ENCODE measurements around the gene LGALS14.

Gene LGALS14

GRCh38 chr19:39733841-39734240 is 29.6 kb downstream of the LGALS14 start:
- no peak overlapping the region for H3K4me3 ChIP-seq (ENCODE audit: low read depth, low read length)
- no peak for DNase-seq (ENCODE audit: low read depth)
- TF ChIP-seq CTCF (conservative IDR thresholded peaks at IDR 0.05; ENCODE audit: low read depth, low read length) = no peak

DNA sequence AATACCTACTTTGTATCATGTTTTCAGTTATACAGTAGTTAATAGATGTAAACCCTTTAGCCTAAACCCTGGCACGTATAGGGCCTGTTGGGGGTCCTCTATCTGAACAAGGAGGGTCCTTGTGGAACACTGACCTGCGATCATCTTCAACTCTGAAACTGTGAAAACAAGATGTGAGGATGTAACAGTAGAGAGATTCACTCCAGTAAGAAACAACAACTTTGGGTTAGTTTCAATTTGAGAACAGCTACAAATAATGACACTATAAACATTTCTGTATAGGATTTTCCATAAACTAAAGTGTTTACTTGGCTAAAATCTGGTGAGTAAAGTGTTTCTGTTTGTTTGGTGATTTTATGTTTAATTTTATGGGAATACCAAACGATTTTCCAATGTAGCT is 31.4 kb downstream of the LGALS14 start:
- no peak overlapping the region for H3K4me3 ChIP-seq (ENCODE audit: low read depth, low read length)
- no peak for TF ChIP-seq CTCF (conservative IDR thresholded peaks at IDR 0.05; ENCODE audit: low read depth, low read length)
- DNase-seq (ENCODE audit: low read depth) = no peak

DNA sequence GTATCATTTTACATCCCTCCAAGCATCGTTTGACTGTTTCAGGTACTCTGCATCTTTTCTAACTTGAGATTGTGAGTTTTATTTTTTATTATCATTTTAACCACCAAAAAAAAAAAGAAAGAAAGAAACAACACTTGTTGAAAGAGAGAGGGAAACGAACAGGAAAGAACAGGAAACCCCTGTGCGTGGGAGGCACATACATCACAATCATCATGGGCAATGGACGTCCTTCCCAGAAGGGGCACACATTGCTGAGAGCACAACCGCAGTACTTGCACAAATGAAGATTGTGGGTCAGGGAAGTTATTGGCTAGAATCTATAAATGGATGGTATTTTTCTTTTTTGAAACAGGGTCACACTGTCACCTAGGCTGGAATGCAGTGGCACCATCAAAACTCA is 31.8 kb downstream of the LGALS14 start:
- DNase-seq (ENCODE audit: low read depth) = no peak
- no peak overlapping the region for H3K4me3 ChIP-seq (ENCODE audit: low read depth, low read length)
- TF ChIP-seq CTCF (conservative IDR thresholded peaks at IDR 0.05; ENCODE audit: low read depth, low read length) = no peak

GRCh38 chr19:39737351-39737750 is 33.1 kb downstream of the LGALS14 start:
- no peak for DNase-seq (ENCODE audit: low read depth)
- no peak overlapping the region for H3K4me3 ChIP-seq (ENCODE audit: low read depth, low read length)

DNA sequence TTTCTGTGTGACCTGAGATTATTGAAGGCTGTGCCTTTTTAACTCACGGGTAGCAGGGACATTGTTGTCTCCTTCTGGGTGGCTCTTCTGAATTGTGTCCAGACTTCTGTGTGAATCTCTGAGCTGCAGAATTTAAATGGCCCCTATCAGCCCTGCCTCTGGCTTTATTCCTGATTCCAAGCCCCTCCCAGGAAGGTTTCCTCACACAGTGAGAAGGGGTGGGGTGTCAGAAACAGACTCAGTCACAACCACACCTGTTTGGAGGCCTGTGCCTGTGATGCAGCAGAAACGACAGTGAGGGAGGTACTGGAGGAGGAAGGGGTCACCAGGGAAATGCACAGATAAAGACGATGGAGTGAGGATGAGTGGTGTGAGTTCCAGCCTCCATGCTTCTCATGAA is 33.6 kb downstream of the LGALS14 start, which contains the start of gene CLC:
TSS of gene CLC (minus strand) at position 139 of the 400 bp plus-strand sequence. CDS start at position 62, 77 bp downstream.
- TF ChIP-seq CTCF (conservative IDR thresholded peaks at IDR 0.05; ENCODE audit: low read depth, low read length) = no peak
- H3K4me3 ChIP-seq (ENCODE audit: low read depth, low read length) = no peak within 1 kb of the TSS
- no peak for DNase-seq (ENCODE audit: low read depth)

More at GRCh38 chr19:39737351-39737750, 33.1 kb downstream of the LGALS14 start:
- TF ChIP-seq CTCF (conservative IDR thresholded peaks at IDR 0.05; ENCODE audit: low read depth, low read length) = no peak

DNA sequence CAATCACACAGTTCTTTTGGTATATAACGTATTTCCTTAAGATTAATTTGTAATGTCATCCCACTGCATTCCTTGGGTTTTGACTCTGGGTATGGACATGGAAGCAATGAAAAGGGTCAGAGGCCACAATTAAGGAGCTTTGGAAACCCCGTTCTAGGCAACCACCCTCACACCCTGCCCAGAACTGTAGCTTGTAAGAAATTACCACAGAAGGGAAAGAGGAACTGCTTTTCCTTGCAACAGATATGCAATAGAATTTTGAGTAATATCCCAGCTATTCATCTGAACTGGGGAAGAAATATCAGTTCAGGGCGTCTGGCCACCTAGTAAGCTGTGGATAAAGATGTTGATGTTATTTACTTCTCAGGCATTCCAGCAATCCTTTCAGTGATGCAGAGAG is 34.5 kb downstream of the LGALS14 start:
- no peak for TF ChIP-seq CTCF (conservative IDR thresholded peaks at IDR 0.05; ENCODE audit: low read depth, low read length)
- no peak for DNase-seq (ENCODE audit: low read depth)
- no peak overlapping the region for H3K4me3 ChIP-seq (ENCODE audit: low read depth, low read length)

DNA sequence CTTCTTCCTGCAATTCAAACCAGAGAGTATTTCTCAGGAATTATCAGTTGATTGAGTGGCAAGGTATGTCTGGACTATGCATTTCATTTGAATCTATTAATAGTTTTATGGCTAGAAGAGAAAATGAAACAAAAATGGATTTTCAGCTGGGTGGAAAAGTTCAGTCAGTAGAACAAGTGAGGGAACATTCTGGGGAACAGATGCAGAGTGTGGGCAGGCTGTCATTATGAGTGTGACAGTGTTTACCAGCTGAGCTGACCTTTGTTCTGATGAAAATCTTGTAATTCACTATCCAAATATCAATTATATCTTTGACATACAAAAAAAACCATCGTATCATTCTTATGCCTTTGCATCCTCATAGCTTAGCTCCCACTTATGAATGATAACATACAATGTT is 36.1 kb downstream of the LGALS14 start:
- no peak for TF ChIP-seq CTCF (conservative IDR thresholded peaks at IDR 0.05; ENCODE audit: low read depth, low read length)
- DNase-seq (ENCODE audit: low read depth) = no peak
- H3K4me3 ChIP-seq (ENCODE audit: low read depth, low read length) = no peak overlapping the region
